ENCODE results near the gene OLFML3.
A peak's percentile ranks its signal among the peaks of the same experiment; 100 is the strongest.
"Not testable (repeated sequence)": the region's sequence is repeated elsewhere in the genome, so short reads cannot be mapped to it uniquely, and the experiment has no call there.

The OLFML3 gene, protein sequence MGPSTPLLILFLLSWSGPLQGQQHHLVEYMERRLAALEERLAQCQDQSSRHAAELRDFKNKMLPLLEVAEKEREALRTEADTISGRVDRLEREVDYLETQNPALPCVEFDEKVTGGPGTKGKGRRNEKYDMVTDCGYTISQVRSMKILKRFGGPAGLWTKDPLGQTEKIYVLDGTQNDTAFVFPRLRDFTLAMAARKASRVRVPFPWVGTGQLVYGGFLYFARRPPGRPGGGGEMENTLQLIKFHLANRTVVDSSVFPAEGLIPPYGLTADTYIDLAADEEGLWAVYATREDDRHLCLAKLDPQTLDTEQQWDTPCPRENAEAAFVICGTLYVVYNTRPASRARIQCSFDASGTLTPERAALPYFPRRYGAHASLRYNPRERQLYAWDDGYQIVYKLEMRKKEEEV

DNA sequence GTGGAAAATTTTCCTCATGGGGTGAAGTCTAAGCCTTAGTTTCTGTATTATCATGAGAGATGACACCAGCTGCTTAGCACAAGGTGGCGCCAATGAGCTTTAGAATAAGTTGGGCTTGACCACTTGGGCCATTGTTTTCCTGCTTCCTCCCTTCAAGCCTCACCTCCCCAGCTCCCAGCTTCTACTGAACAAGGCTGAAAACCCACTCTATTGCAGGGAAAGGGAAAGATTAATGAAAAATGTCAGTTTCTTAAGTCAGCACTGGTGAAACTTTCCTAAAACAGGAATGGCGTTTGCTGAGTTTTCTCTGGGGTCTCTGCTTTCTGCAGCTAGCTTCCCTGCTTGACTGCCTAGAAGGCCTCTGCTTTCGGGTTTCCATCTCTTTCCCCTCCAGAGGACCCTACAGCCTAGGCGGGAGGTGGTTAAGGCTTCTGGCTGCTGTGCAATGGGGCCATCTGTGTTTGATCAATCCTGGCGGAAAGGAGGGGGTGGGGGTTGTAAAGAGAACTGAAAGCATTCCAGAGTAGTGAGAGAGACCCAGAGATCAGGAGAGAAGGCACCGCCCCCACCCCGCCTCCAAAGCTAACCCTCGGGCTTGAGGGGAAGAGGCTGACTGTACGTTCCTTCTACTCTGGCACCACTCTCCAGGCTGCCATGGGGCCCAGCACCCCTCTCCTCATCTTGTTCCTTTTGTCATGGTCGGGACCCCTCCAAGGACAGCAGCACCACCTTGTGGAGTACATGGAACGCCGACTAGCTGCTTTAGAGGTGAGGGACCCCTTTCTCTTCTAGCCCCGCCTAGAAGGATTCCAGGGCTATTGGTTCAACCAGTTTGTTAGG lies at the start of gene OLFML3:
TSS of gene OLFML3 (plus strand) at position 612 of the 840 bp plus-strand sequence. CDS start at position 655, 43 bp downstream.
- DNase-seq: peak; percentile 28

DNA sequence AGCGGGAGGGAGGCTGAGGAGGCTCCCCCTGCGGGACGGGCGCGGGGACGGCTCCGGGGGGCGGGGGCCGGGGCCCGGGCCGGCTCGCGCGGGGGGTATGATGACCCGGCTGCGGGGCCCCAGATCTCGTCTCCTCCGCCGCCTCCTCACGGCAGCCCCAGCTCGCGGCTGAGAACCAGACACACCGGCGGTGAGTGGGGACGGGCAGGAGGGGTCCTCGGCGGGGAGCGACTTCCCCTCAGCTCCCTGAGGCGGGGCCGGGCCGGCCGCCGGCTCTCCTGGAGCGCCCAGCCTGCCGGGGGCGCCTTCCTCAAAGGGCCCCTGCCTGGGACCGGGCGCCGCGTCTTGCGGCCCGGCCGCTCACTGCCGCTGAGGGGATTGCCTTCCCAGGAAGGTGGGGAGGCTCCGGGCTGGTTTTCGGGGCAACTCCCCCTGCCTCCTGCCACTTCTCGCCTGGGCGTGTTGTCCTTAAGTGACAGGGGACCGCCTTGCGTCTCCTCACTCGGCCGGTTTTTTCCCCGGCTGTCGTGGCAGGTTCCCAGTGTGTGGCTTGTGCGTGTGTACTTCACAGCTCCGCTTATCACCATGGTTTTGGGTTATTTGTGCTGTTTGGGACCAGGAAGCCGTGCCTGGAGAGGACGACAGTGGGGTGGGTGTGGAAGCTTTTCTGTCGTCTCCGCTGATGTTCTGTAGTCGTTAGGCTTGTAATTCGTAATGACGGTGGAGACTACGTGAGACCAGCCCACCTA lies 49.4 kb upstream of the OLFML3 start:
- peak; percentile 56 for DNase-seq

DNA sequence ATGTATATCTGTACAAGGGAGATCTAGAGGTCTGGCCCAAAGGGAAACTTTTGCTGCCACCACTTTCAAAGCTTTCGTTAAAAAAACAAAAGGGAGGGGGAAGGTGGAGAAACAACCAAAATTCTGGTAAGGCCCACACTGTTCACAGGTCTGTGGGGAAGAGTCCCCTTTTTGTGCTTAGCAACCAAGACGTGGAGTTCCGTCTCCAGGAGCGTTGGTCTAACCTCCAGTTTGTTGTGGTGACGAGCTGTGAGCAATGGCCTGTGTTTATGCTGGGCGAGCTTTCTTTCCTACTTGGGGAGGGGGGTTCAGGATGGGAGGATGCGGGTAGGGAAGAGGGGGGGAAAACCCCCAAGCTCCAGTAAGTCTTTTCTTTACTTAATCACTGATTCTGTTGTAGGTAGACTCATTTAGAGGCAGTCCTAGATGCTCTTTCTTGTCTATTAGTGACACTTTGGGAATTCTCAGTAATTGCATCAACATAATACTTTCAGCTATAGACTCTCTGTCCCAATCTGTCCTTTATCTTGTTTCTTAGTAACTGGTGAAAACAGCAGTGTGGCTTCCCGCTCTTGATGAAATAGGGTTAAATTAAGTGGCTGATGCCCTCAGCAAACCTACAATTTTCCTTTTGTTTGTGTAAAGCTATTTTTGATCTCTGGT lies 48.6 kb upstream of the OLFML3 start:
- DNase-seq: peak; percentile 62

DNA sequence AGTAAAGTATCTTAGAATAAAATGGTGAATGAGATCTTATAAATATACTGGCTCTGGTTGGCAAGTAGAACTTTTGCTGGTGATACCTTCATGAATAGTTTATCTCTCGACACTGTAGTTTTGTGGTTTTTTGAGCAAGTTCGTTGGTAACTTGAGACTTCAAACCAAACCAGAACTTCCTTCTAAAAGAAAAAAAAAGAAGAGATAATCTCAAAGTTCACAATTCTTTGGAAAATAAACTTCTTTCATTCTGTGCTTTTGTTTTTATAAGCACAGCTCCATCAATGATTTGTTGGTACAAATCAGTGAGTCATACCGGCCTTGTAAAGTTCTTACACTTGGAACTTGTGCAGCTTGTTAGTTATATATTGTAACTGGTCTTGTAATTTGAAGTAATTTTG lies 47.8 kb upstream of the OLFML3 start:
- DNase-seq: no peak

DNA sequence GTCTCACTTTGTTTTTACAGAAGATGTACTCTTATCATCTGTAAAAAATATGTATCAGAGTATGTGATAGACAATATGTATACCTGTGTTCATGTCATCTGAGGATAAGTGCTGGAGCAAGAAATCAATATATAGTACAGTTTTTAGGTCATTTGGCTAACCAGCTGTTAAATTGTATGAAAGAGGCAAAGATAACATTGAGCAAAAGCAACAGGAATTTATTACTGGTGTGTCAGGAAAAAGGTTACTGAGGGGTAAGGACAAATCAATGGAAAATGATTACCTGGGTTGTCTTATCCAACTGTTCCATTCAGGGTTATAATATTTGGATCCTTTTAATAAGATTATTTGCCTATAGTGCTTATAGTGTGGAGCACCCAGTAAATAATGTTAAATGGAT lies 45.3 kb upstream of the OLFML3 start:
- no peak for DNase-seq

DNA sequence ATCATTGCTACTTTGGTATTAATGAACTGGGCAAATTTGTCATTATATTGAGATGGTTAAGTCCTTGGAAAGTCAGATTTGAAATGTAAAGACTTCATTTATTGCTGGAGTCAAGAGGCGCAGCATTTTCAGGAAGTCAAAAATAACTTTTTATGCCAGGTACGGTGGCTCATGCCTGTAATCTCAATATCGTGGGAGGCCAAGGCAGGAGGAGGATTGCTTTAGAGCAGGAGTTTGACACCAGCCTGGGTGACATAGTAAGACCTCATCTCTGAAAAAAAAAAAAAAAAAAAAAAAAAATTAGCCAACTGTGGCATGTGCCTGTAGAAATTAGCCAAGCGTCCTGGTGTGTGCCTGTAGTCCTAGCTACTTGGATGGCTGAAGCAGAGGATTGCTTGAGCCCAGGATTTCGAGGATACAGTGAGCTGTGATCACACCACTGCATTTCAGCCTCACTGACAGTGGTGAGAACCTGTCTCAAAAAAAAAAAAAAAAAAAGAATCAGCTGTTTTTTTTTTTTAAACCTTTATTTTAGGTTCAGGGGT lies 44.7 kb upstream of the OLFML3 start:
- no peak for DNase-seq

DNA sequence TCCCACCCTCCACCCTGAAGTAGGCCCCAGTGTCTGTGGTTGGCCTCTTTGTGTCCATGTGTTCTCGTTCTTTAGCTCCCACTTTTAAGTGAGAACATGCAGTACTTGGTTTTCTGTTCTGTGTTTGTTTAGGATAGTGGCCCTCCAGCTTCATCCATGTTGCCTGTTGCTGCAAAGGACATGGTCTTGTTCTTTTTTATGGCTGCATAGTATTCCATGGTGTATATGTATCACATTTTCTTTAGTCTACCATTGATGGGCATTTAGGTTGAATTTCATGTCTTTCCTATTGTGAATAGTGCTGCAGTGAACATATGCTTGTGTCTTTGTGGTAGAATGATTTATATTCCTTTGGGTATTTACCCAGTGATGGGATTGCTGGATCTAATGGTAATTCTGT lies 44.1 kb upstream of the OLFML3 start:
- DNase-seq: no peak

DNA sequence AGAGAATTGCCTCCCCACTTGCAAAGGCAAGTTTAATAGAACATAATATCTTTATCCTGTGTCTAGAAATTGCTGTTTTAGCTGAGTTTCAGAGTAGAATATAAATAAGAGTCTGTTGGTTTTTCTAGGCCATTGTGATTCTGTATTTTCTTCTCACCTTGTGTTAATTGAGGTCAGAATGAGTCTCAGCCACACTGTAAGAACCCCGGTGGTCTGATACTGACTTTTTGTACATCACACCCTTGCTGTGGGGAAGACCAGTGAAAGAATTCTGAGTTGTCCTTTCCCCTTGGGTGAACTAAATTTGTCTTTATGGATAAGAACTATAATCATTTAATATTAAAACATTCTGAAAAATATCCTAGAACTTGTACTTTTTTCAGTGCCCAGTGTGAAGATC lies 43.3 kb upstream of the OLFML3 start:
- no peak for DNase-seq

DNA sequence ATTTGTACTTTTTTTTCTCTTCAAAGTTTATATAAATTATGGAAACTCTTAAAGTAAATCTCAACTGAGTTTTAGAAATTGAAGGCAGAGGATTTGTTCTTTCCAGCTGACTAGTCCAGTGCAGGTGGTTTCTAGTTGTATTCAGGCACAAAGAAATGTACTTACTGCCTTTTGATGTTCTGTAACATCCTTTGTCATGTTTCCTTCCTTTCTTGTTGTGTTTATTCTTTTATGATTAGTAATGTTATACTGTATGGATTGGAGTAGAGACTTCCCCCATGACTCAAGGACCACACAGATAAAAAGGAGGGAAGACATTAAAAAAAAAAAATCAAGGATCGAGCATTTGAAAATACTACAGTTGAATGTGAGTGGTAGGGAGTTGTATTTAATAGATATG lies 42.1 kb upstream of the OLFML3 start:
- no peak for DNase-seq

DNA sequence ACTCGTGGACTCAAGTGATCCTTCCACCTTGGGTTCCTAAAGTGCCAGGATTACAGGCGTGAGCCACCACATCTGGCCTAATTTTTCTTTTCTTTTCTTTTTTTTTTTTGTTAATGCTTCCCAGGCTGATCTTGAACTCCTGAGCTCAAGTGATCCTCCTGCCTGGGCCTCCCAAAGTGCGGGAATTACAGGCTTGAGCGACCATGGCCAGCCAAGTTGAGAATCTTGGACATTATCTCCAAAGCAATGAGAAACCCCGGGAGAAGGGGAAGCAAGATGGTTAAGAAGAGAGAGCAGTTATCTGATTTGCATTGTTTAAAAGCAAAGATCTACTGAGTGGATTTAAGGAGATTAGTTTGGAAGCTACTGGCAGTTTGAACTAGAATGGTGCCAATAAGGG lies 41.1 kb upstream of the OLFML3 start:
- DNase-seq: no peak

DNA sequence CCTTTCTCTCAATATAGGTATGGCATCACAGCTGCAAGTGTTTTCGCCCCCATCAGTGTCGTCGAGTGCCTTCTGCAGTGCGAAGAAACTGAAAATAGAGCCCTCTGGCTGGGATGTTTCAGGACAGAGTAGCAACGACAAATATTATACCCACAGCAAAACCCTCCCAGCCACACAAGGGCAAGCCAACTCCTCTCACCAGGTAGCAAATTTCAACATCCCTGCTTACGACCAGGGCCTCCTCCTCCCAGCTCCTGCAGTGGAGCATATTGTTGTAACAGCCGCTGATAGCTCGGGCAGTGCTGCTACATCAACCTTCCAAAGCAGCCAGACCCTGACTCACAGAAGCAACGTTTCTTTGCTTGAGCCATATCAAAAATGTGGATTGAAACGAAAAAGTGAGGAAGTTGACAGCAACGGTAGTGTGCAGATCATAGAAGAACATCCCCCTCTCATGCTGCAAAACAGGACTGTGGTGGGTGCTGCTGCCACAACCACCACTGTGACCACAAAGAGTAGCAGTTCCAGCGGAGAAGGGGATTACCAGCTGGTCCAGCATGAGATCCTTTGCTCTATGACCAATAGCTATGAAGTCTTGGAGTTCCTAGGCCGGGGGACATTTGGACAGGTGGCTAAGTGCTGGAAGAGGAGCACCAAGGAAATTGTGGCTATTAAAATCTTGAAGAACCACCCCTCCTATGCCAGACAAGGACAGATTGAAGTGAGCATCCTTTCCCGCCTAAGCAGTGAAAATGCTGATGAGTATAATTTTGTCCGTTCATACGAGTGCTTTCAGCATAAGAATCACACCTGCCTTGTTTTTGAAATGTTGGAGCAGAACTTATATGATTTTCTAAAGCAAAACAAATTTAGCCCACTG lies 38.7 kb upstream of the OLFML3 start:
- peak; percentile 29 for DNase-seq

DNA sequence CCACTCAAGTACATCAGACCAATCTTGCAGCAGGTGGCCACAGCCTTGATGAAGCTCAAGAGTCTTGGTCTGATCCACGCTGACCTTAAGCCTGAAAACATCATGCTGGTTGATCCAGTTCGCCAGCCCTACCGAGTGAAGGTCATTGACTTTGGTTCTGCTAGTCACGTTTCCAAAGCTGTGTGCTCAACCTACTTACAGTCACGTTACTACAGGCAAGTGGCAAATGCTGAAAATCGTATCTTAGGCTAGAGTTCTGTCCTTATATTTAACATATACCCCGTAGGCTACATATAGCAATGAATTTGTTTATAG lies 38.1 kb upstream of the OLFML3 start:
- DNase-seq: no peak

DNA sequence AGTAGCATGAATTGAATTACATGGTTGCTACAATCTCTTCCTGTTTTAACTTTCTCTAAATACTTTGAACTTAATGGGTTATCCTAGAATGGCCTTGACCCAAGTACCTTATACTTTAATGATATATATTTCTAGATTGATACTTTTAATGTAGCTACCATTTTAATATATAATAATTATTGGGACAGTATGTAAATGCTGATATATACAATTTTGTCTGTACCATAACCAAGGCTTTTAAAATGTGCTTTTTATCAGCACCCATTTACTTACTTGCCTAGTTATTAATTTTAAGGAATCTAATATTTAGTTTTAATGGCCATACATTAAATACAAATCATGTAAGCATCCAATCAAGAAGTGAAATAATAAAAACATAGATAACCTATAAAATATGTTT lies 36.7 kb upstream of the OLFML3 start:
- DNase-seq: no peak

DNA sequence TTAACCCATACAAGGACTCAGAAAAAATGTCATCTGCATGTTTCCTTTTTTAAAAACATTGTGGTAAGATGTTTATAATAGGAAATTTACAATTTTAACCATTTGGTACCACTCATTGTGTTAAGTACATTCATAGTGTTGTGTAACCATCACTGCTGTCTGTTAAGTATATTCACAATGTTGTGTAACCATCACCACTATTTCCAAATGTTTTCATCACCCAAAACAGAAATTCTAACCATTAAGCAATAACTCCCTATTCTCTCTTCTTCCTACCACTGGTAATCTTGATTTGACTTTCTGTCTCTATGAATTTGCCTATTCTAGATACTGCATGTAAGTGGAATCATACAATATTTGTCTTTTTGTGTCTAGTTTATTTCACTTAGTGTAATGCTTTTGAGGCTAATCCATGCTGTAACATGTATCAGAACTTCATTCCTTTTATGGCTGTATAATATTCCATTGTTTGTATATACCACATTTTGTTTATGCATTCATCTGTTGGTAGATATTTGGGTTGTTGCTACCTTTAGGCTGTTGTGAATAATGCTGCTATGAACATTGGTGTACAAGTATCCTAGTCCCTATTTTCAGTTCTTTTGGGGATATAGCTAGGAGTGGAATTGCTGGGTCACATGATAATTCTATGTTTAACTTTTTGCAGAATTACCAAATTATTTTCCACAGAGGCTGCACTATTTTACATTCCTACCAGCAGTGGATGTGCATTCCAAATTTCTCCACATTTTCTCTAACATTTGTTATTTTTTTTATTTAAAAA lies 36.1 kb upstream of the OLFML3 start:
- DNase-seq: no peak

DNA sequence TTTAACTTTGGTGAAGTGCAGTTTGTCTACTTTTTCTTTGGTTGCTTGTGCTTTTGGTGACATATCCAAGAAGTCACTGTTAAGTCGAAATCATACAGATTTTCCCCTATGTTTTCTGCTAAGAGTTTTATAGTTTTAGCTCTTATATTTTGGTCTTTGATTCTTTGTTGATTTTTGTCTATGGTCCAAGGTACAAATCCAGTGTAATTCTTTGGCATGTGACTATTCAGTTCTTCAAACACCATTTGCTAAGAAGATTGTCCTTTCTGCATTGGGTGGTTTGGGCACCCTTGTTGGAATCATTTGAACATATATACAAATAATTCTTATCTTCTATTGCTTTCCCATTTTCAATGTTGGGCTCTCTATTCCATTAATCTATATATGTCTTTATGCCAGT lies 33.9 kb upstream of the OLFML3 start:
- DNase-seq: no peak

DNA sequence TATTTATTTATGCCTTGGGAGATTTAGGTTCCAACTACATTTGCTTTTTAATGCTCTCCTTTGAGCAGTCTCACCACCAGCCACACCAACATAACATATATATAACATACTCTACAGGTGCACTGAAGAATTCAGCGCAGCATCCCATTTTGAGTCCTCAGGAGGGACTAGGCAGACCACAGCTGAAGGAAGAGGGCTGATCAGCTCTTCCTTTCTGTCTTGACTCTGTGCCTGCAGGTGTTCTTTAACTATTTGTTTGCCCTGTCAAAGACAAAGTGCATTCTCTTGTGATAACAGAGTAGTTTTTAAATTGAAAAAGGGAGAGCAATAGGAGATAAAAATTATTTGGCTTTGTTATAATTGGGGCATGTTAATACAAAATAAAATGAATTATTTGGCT lies 33.2 kb upstream of the OLFML3 start:
- DNase-seq: no peak

DNA sequence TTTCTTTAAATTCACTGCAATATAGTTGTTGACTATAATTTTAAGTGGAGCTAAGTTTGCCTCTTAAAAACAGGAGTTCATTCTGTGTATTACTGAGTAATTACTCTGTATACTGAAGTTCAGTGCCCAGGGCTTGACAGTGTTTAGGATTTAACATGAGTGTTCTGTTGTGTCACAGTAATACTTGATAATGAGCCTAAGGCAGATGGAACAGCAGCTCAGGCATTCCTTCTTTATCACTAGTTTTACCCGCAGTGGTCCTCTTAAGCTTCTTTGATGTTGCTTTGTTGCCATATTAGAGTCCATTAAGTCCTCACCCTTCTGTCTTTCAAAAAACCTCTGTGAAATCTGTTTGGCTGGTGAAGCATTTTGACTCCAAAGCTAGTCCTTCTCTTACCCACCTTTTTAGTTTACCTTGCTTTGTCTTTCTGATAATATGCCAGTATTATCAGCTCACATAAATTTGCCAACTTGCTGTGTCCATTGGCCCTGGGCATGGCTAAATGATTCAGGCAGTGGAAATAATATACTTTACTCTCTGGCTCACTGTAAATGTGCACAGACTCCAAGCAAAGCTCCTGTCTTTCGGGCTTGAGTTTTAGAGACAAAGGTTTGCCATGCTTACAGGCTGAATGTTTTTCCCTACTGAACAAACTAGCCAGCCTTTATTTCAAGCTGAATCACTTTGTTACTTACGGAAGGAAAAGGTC lies 32.4 kb upstream of the OLFML3 start:
- no peak for DNase-seq

DNA sequence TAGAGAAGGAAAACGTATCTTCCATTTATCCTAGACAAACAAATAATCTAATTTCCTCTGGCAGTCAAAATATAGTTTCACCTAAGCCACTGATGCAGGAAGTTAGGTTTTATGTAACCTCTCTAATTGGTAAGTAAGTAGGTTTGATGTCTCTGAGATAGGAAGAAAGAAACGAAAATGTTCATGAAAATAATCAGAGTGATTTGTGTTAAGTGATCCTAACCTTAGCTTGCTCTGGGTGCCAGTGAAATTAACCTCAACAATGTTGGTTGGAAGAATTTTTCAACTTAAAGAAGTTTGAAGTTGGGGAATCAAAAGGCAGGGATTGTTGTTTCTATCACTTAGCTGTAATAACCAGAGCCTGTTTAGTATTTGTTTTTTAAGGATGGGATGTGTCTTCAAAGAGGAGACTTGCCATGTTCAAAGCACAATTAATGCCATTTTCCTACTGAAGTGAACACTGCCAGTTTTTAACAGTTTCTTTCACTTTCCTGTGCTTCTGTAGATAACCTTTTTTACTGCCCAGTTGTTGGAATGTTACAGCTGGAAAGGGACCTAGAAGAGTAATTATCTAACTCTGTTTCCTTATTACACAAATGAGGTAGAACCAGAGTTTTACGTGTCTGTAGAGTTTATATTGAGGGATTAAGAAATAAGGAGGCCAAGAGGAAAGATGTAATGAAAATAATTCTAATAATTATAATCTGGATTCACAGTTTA lies 31.7 kb upstream of the OLFML3 start:
- DNase-seq: no peak

DNA sequence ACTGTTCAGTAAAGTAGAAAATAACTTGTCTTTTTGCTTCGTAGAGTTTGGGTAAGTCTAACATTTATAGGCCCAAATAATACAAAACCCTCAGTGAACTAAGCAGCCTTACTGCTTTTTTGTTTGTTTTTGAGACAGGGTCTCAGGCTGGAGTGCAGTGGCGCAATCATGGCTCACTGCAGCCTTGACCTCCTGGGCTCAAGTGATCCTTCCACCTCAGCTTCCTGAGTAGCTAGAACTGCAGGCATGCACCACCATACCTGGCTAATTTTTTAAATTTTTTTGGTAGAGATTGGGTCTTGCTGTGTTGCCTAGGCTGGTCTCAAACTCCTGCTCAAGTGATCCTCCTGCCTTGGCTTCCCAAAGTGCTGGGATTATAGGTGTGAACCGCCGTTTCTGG lies 31.1 kb upstream of the OLFML3 start:
- not testable (repeated sequence) for DNase-seq

DNA sequence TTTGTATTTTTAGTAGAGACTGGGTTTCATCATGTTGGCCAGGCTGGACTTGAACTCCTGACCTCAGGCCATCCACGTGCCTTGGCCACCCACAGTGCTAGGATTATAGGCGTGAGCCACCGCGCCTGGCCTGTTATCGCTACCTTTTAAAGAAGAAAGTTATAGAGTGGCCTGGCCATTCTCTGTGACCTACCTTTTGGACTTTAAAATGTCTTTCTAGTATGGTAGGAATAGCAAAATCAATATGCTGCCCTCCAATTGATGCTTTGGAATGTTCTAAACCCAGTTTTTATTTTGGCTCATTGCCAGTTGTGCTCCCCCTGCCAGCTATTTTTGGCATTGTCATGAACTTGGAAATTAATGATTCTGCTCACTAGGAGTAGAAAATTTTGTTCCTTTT lies 30.3 kb upstream of the OLFML3 start:
- DNase-seq: no peak

All from activated gamma-delta T cell treated with Interleukin-2 at 50 U/mL for 16 hours (primary cell).